HepG2 (cell line): Measurements from ENCODE around the gene C17orf75. TPM values are rescaled to one million over a fixed set of nuclear protein-coding genes. Genes with fewer than 3 reads are reported as not detected.
A peak's percentile ranks its signal among the peaks of the same experiment; 100 is the strongest.

Source experiments
- ARNTL ChIP-seq: sonication (generic); formaldehyde crosslinking; IDR thresholded peaks from 2 replicates; pipeline ENCODE4 v1.4.0; 2020; ENCODE audit warnings: mild to moderate bottlenecking, missing genetic modification reagents
- BORCS8-MEF2B ChIP-seq: sonication (generic); formaldehyde crosslinking; IDR thresholded peaks from 2 replicates; pipeline ENCODE4 v1.8.0; 2022; ENCODE audit warnings: mild to moderate bottlenecking, missing genetic modification reagents
- GFI1 ChIP-seq: sonication (generic); formaldehyde crosslinking; IDR thresholded peaks from 2 replicates; pipeline ENCODE4 v1.5.0; 2020; ENCODE audit warnings: missing genetic modification reagents, mild to moderate bottlenecking, borderline replicate concordance
- HMGA1 ChIP-seq: sonication (generic); formaldehyde crosslinking; conservative IDR thresholded peaks from 2 replicates; pipeline ENCODE4 v1.4.0; 2020; ENCODE audit warnings: missing genetic modification reagents
- KDM6A ChIP-seq: IDR thresholded peaks from 2 replicates; pipeline ENCODE4 v1.6.1; 2016; ENCODE audit warnings: low read depth
- MIXL1 ChIP-seq: IDR thresholded peaks from 2 replicates; pipeline ENCODE4 v1.6.1; 2016
- MXI1 ChIP-seq: IDR thresholded peaks from 3 replicates; pipeline ENCODE4 v1.6.1; 2012; ENCODE audit warnings: low read depth, low read length, inconsistent platforms, borderline replicate concordance
- NFAT5 ChIP-seq: sonication (generic); formaldehyde crosslinking; IDR thresholded peaks from 2 replicates; pipeline ENCODE4 v1.4.0; 2020; ENCODE audit warnings: missing genetic modification reagents
- SIX4 ChIP-seq: sonication (generic); formaldehyde crosslinking; IDR thresholded peaks from 2 replicates; pipeline ENCODE4 v1.4.0; 2020; ENCODE audit warnings: missing genetic modification reagents
- SPEN ChIP-seq: sonication (generic); formaldehyde crosslinking; IDR thresholded peaks from 2 replicates; pipeline ENCODE4 v1.5.1; 2020; ENCODE audit warnings: low read depth, mild to moderate bottlenecking, missing genetic modification reagents
- TOPORS ChIP-seq: sonication (generic); formaldehyde crosslinking; IDR thresholded peaks from 2 replicates; pipeline ENCODE4 v1.8.0; 2023; ENCODE audit warnings: mild to moderate bottlenecking, missing genetic modification reagents
- ZNF639 ChIP-seq: conservative IDR thresholded peaks from 2 replicates; pipeline ENCODE4 v1.6.1; 2018; ENCODE audit warnings: missing genetic modification reagents
- ZNF678 ChIP-seq: sonication (generic); formaldehyde crosslinking; IDR thresholded peaks from 2 replicates; pipeline ENCODE4 v1.4.0; 2020; ENCODE audit warnings: mild to moderate bottlenecking, missing genetic modification reagents
- polyA plus RNA-seq, 8 experiments: library from polyadenylated mRNA; depleted of rRNA in 3 of 8; stranded (reverse) in 7 of 8; unstranded in 1 of 8; fragments of >200 nt; fragmentation: Illumina TruSeq in 4 of 8; extraction: Trizol in 4 of 8; gene quantifications; 2 replicates each; pipeline versions ENCODE4 v1.2.1 to v1.2.3, GENCODE V29; 2011 to 2016; ENCODE audit warnings: low read depth in 4 of 8, missing spikeins in 1 of 8, mixed read lengths in 1 of 8; ENCODE audit not compliant: insufficient read depth in 1 of 8
- total RNA-seq, 5 experiments: library from RNA; depleted of rRNA; stranded (reverse); fragments of >200 nt; fragmentation: Illumina TruSeq; extraction: Trizol; gene quantifications; 2 replicates each; pipeline ENCODE4 v1.2.3, GENCODE V29; 2016; ENCODE audit warnings: low read depth in 1 of 5
- TF ChIP-seq, protein P1 (sequence below): sonication (generic); formaldehyde crosslinking; IDR thresholded peaks from 2 replicates; pipeline ENCODE4 v1.5.1; 2020; ENCODE audit warnings: missing genetic modification reagents, mild to moderate bottlenecking, borderline replicate concordance
- TF ChIP-seq, protein P2 (sequence below): sonication (generic); formaldehyde crosslinking; IDR thresholded peaks from 2 replicates; pipeline ENCODE4 v1.4.0; 2020; ENCODE audit warnings: missing genetic modification reagents, low read depth, mild to moderate bottlenecking, borderline replicate concordance
- TF ChIP-seq, protein P3 (sequence below): sonication (generic); formaldehyde crosslinking; IDR thresholded peaks from 2 replicates; pipeline ENCODE4 v1.4.0; 2020; ENCODE audit warnings: missing genetic modification reagents, mild to moderate bottlenecking, borderline replicate concordance

C17orf75 gene
- total and polyA plus RNA-seq, 2 of the 13 experiments (the other 11 are each of a cell fraction or from before 2014, with no cell fraction given): 16.2 to 33.0 TPM

- TF ChIP-seq, protein P1, sequence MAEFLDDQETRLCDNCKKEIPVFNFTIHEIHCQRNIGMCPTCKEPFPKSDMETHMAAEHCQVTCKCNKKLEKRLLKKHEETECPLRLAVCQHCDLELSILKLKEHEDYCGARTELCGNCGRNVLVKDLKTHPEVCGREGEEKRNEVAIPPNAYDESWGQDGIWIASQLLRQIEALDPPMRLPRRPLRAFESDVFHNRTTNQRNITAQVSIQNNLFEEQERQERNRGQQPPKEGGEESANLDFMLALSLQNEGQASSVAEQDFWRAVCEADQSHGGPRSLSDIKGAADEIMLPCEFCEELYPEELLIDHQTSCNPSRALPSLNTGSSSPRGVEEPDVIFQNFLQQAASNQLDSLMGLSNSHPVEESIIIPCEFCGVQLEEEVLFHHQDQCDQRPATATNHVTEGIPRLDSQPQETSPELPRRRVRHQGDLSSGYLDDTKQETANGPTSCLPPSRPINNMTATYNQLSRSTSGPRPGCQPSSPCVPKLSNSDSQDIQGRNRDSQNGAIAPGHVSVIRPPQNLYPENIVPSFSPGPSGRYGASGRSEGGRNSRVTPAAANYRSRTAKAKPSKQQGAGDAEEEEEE (CRISPR knock-in tag): no peak
- TF ChIP-seq MIXL1 (CRISPR knock-in tag): 0 out of 2 replicates have a peak, but pooled peaks have one; percentile 21
- no peak for TF ChIP-seq SIX4
- TF ChIP-seq ZNF678: no peak
- TF ChIP-seq ARNTL (CRISPR knock-in tag): peak; percentile 55; the same call in 1 of the 2 replicates
- TF ChIP-seq BORCS8-MEF2B: peak; percentile 84
- TF ChIP-seq NFAT5 (CRISPR knock-in tag): no peak
- TF ChIP-seq, protein P2, sequence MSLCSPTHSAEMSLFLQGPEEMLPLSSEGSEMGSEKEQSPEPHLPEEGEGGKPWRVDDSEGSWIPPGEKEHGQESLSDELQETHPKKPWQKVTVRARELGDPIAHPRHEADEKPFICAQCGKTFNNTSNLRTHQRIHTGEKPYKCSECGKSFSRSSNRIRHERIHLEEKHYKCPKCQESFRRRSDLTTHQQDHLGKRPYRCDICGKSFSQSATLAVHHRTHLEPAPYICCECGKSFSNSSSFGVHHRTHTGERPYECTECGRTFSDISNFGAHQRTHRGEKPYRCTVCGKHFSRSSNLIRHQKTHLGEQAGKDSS (CRISPR knock-in tag): peak; percentile 57; the same call in 1 of the 2 replicates
- no peak for TF ChIP-seq GFI1 (CRISPR knock-in tag)
- TF ChIP-seq SPEN (CRISPR knock-in tag): peak; percentile 62; the same call in 1 of the 2 replicates
- peak; percentile 26; the same call in 1 of the 3 replicates for TF ChIP-seq MXI1
- TF ChIP-seq, protein P3, sequence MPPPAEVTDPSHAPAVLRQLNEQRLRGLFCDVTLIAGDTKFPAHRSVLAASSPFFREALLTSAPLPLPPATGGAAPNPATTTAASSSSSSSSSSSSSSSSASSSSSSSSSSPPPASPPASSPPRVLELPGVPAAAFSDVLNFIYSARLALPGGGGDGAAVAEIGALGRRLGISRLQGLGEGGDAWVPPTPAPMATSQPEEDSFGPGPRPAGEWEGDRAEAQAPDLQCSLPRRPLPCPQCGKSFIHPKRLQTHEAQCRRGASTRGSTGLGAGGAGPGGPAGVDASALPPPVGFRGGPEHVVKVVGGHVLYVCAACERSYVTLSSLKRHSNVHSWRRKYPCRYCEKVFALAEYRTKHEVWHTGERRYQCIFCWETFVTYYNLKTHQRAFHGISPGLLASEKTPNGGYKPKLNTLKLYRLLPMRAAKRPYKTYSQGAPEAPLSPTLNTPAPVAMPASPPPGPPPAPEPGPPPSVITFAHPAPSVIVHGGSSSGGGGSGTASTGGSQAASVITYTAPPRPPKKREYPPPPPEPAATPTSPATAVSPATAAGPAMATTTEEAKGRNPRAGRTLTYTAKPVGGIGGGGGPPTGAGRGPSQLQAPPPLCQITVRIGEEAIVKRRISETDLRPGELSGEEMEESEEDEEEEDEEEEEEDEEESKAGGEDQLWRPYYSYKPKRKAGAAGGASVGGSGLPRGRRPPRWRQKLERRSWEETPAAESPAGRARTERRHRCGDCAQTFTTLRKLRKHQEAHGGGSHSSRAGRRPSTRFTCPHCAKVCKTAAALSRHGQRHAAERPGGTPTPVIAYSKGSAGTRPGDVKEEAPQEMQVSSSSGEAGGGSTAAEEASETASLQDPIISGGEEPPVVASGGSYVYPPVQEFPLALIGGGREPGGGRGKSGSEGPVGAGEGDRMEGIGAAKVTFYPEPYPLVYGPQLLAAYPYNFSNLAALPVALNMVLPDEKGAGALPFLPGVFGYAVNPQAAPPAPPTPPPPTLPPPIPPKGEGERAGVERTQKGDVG (CRISPR knock-in tag): peak; percentile 83; the same call in 1 of the 2 replicates
- no peak for TF ChIP-seq HMGA1 (CRISPR knock-in tag)
- peak; percentile 84 for TF ChIP-seq KDM6A (CRISPR knock-in tag)
- TF ChIP-seq TOPORS: no peak
- TF ChIP-seq ZNF639 (CRISPR knock-in tag): no peak
Observed at GRCh38 chr17:32302860-32303649, 38.9 kb downstream of the C17orf75 start (continued).
